Femur (tissue), 1 donor: Measurements from ENCODE around the gene KCTD21.

Experiments
- DNase-seq: peaks from one replicate; pipeline ENCODE4 v3.0.0-alpha.2; 2017

Gene KCTD21

DNA sequence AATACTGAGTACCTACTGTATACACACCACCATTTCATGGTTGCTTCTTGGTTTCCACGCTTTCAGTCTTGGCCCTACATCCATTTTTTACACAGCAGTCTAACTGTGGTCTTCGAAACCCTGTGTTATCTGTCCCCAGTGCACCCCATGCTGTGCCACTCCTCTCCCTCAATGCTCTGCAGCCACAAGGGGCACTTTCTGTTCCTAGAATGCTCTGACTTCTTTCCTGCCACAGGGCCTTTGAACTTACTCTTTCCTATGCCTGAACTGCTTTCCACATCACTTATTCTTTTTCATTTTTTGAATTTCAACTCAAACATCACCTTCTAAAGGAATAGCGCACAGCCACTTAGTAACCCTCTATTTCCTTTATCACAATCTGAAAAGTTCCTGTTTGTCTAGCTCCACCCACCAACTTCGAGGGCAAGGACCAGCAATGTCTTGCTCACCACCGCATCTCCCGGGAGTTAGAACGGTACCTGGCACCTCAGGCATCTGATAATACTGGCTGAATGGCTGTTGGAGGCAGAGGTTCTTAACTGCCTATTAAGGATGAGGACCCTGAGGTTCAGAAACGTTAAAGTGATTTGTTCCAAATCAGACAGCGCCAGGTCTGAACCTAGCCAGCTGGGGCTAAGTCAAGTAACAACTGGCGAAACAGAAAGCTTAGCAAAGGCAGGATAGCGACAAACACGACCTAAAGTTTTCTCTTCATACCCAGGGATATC lies 49.6 kb downstream of the KCTD21 start:
- DNase-seq = no peak

DNA sequence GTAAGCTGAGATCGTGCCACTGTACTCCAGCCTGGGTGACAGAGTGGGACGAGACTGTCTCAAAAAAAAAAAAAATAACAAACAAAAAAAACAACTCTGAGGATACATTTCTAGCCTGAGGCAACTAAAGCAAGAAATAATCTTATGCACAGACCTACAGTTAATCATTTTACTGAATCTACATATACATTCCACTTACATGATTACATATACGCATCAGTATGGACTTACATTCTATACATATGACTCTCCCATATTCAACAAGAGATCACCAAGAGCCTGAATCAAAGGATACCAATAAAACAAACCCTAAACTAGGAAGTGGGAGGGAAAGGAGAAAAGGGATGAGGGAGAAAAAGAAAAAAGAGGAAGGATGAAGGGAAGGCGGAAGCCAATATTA lies 50.1 kb downstream of the KCTD21 start:
- DNase-seq = no peak

- no peak for DNase-seq
Observed at GRCh38 chr11:78132475-78132874, 56.0 kb downstream of the KCTD21 start.

DNA sequence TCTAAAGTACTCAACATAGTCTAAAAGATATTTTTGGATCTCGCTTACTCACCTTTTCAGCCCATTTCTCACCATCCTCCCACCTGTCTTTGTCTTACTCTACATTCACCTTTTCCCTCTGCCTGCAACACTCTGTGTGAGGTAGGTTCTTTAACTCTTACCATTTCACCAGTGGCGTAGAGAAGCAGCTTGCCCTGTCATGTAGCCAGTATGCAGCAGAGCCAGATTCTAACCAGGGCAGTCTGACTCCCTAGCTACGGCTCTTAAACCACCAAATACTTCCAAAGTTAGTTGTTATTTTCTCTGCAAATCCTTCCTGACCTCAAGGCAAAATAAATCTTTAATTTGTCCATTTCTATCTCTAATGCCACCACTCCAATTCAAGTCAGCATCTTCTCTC lies 56.5 kb downstream of the KCTD21 start:
- no peak for DNase-seq

- DNase-seq = no peak
Observed at GRCh38 chr11:78127403-78127802, 61.0 kb downstream of the KCTD21 start.
